ENCODE results near the gene TPD52L2. TPM values are rescaled to one million over a fixed set of nuclear protein-coding genes. Genes with fewer than 3 reads are reported as not detected.

TPD52L2 gene
- total RNA-seq: 76.9 TPM
- long read RNA-seq, full-length matches to known transcripts: 111 of 129 reads
- long read RNA-seq, partial matches to known transcripts: 4 of 129 reads
- long read RNA-seq, other reads (novel, unspliced or antisense): 14 of 129 reads

DNA sequence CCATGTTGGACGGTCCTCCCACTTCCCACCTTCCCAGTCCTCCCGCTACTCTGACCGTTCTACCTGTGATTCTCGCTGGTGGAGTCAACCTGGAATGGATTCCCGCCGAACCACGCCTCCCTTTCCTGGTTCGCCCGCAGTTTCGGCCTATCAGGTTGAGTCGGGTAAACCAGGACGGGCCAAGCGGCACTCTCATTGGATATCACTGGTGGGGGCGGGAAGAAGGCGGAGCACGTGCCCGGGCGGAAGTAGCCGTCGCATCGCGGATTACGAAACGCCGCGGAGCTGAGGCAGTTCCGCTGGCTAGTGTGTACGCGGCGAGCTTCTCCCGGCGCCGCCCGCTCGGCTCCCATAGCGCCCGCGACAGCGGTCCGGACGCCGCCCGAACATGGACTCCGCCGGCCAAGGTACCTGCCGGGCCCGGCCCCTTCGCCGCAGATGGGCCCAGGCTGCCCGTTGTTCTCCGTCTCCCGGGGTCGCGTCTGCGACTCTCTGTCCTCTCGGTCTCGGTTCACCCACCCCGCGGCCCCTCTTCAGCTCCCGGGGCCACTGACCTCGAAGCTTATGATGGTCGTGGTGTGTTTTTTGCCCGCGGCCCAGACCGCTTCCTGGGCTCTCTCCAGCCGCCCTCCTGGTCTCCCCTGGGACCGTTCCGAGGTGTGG lies at the start of gene TPD52L2:
TPD52L2 (plus strand) TSS at position 293 of the 663 bp plus-strand sequence; CDS start at position 389, 96 bp downstream.
- intact Hi-C loops (cut with DNase I): no loop called here

DNA sequence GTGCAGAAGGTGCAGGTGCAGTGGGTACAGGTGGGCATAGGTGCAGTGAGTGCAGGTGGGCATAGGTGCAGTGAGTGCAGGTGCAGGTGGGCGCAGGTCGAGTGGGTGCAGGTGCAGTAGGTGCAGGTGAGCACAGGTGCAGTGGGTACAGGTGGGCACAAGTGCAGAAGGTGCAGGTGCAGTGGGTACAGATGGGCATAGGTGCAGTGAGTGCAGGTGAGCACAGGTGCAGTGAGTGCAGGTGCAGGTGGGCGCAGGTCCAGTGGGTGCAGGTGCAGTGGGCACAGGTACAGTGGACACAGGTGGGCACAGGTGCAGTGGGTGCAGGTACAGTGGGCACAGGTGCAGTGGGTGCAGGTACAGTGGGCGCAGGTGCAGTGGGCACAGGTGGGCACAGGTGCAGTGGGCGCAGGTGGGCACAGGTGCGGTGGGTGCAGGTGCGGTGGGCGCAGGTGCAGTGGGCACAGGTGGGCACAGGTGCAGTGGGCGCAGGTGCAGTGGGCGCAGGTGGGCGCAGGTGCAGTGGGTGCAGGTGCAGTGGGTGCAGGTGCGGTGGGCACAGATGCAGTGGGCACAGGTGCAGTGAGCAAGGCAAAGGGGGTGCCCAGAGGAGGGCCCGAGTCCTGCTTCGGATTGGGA lies 49.3 kb upstream of the TPD52L2 start:
- Histone ChIP-seq H3K27ac (no peak overlapping the region), H3K27me3 (ENCODE audit: low read depth) (no peaks in the 10 kb centered on the region), H3K4me3 (no peak overlapping the region), H3K36me3 (no peaks in the 10 kb centered on the region), H3K9me3 (no peaks in the 10 kb centered on the region), H3K4me1 (peaks cover 5% of the 10 kb centered on the region)
- DNase-seq: no peak
- ATAC-seq: no peak
- intact Hi-C loops (cut with DNase I): no loop called here
- TF ChIP-seq, protein P1, sequence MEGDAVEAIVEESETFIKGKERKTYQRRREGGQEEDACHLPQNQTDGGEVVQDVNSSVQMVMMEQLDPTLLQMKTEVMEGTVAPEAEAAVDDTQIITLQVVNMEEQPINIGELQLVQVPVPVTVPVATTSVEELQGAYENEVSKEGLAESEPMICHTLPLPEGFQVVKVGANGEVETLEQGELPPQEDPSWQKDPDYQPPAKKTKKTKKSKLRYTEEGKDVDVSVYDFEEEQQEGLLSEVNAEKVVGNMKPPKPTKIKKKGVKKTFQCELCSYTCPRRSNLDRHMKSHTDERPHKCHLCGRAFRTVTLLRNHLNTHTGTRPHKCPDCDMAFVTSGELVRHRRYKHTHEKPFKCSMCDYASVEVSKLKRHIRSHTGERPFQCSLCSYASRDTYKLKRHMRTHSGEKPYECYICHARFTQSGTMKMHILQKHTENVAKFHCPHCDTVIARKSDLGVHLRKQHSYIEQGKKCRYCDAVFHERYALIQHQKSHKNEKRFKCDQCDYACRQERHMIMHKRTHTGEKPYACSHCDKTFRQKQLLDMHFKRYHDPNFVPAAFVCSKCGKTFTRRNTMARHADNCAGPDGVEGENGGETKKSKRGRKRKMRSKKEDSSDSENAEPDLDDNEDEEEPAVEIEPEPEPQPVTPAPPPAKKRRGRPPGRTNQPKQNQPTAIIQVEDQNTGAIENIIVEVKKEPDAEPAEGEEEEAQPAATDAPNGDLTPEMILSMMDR (IDR thresholded peaks at IDR 0.05): no peak

More for the DNA sequence above, at the start of gene TPD52L2:
- Histone ChIP-seq H3K36me3 (peaks cover 38% of the 10 kb centered on the region), H3K4me1 (peaks cover 29% of the 10 kb centered on the region), H3K9me3 (no peaks in the 10 kb centered on the region), H3K27me3 (ENCODE audit: low read depth) (no peaks in the 10 kb centered on the region), H3K4me3 (peak within 1 kb of the TSS; percentile 65), H3K27ac (peak within 1 kb of the TSS; percentile 96)
- TF ChIP-seq, protein P1 (IDR thresholded peaks at IDR 0.05): no peak
- ATAC-seq: peak; percentile 96
- DNase-seq: peak; percentile 99

DNA sequence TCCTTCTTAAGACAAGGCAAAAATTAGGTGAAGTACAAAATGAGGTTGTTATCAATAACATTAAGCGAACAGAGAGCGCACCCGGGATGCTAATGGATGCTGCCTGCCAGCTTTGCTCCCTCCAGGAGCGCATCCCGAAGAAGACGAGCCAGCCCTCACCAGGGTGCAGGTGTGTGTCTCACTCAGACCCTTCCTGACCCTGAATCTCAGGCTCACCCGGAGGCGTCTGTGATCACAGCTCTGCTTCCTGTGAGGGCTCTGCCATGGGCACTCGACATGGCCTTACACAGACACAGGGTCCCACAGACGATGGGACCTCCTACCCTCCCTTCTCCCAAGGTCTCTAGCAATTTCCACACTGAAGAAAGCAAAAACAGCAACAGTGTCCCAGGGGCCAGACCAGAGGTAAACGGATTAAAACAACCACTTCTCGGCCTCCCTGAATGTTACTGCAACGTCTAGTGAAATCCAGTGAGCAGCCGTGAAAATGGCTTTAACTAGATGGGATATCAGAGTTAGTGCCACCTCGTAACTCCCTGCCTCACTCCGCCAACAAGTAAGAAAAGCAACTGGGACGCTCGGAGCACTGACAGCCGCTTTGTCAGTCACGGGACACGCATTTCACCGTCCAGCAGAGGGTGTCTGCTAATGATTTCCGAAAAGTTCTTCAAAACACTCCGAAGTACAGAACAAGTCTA lies 45.7 kb upstream of the TPD52L2 start:
- Histone ChIP-seq H3K27ac (no peak overlapping the region), H3K27me3 (ENCODE audit: low read depth) (no peaks in the 10 kb centered on the region), H3K4me1 (peaks cover 14% of the 10 kb centered on the region), H3K4me3 (peak overlapping the region; percentile 7), H3K36me3 (no peaks in the 10 kb centered on the region), H3K9me3 (no peaks in the 10 kb centered on the region)
- TF ChIP-seq, protein P1 (IDR thresholded peaks at IDR 0.05): peak; percentile 33
- DNase-seq (no peak), ATAC-seq (peak in 1 of 2 donors; percentile 22)
- intact Hi-C loops (cut with DNase I): no loop called here

DNA sequence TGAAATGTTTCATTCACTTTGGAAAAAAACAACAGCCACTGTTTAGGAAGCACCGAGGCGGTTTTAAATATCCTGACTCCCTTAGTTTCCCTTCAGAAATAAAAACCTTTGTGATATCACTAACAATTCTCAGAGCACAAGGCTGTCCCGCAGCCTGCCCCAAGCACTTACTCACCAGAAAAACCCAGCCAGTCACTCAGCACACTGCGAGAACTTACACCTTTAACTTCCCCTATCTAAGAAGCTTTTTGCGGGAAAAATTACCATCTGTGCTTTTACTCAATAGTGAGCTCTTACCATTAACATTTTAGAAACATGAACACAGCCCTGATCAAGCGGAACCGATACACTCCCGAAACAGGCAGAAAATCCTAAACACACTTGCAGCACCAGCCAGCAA lies 43.3 kb upstream of the TPD52L2 start:
- H3K4me3 ChIP-seq: no peak overlapping the region
- peaks cover 14% of the 10 kb centered on the region for H3K4me1 ChIP-seq
- H3K9me3 ChIP-seq: no peaks in the 10 kb centered on the region
- no peak for ATAC-seq
- TF ChIP-seq, protein P1 (IDR thresholded peaks at IDR 0.05): no peak
- H3K36me3 ChIP-seq: no peaks in the 10 kb centered on the region
- no peak overlapping the region for H3K27ac ChIP-seq
- intact Hi-C loops (cut with DNase I): no loop called here
- H3K27me3 ChIP-seq (ENCODE audit: low read depth): no peaks in the 10 kb centered on the region
- no peak for DNase-seq

DNA sequence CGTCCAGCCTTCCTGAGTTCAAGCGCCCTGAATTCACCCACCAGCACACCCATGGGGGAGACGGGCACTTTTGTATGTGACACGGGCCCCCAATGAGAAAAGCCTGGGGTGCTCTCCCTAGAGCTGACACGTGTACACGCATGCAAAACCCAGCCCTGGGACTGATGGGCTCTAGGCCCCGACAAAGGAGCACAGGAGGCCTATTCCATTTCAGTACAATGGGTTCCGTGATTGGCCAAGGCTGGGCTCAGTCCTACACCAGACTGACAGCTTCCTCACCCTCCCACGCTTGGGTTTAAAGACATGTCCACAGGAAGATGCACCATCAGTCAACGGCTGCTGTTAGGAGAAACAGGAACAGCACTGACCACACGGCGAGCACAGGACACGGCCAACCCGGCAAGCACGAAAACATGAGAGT lies 42.8 kb upstream of the TPD52L2 start:
- no peaks in the 10 kb centered on the region for H3K36me3 ChIP-seq
- no peak overlapping the region for H3K27ac ChIP-seq
- no peaks in the 10 kb centered on the region for H3K27me3 ChIP-seq (ENCODE audit: low read depth)
- peaks cover 14% of the 10 kb centered on the region for H3K4me1 ChIP-seq
- H3K9me3 ChIP-seq: no peaks in the 10 kb centered on the region
- TF ChIP-seq, protein P1 (IDR thresholded peaks at IDR 0.05): no peak
- ATAC-seq: peak; percentile 72 to 77
- no peak overlapping the region for H3K4me3 ChIP-seq
- DNase-seq: peak; percentile 64
- intact Hi-C loops (cut with DNase I): no loop called here
